ENCODE results near the gene PHF21A. TPM values are rescaled to one million over a fixed set of nuclear protein-coding genes. Genes with fewer than 3 reads are reported as not detected.
A peak's percentile ranks its signal among the peaks of the same experiment; 100 is the strongest.

The PHF21A gene
- total and polyA plus RNA-seq, 2 of the 8 experiments (the other 6 are each of a cell fraction or from before 2014, with no cell fraction given), result 17.6 to 40.3 TPM

DNA sequence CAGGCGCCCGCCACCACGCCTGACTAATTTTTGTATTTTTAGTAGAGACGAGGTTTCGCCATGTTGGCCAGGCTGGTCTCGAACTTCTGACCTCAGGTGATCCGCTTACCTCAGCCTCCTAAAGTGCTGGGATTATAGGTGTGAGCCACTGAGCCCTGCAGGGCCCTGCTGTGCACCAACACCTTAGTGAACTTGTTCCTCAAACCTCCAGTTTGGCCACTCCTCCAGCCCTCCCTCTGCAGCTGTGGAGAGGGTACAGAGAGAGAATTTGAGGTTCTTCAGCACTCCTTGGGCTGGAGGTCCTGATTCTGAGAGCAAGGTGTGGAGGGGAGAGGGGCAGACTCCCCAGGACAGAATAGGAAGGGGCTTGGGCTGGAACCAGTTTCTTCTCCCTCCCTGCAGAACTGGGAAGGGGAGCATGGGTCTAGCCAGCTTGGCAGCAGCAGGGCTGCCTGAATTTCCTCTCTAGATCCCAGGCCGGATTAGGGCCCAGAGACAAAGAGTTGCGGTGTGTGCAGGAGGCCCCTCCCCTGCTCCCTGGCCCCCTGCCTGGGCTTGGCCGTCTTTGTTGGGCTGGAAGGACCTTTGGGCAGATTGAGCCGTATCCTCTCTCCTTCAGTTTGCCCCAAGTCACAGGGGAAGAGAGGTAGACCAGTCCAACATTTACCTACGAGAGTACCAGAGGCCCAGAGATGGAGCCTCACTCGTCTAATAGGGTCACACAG is 201.3 kb downstream of the PHF21A start (continued):
- TF ChIP-seq CTCF (IDR thresholded peaks at IDR 0.05; ENCODE audit: control extremely low read depth in 1 of 3, insufficient read depth in 1 of 3, low read depth in 1 of 3, low read length in 3 of 3), result no peak
- no peak for TF ChIP-seq JUND (IDR thresholded peaks at IDR 0.05; ENCODE audit: low read length)
- no peak for TF ChIP-seq NANOG (IDR thresholded peaks at IDR 0.05; ENCODE audit: insufficient read depth, low read depth, low read length, poor library complexity, severe bottlenecking)
- no peak for TF ChIP-seq RAD21 (IDR thresholded peaks at IDR 0.05 in 1 of 2, conservative IDR thresholded peaks at IDR 0.05 in 1 of 2; ENCODE audit: low read depth in 2 of 2, low read length in 2 of 2)
- no peak for TF ChIP-seq SP4 (IDR thresholded peaks at IDR 0.05; ENCODE audit: low read length)
- TF ChIP-seq SP1 (IDR thresholded peaks at IDR 0.05; ENCODE audit: low read depth, low read length), result no peak
- TF ChIP-seq POLR2A (IDR thresholded peaks at IDR 0.05; ENCODE audit: control extremely low read depth in 1 of 2, low read depth in 2 of 2, low read length in 2 of 2), result peak in 1 of 2 experiments; percentile 64; a peak in 2 of 3 replicates
- no peak for TF ChIP-seq SAP30 (IDR thresholded peaks at IDR 0.05; ENCODE audit: insufficient read depth, insufficient replicate concordance, low read length)
- no peak for TF ChIP-seq BRCA1 (IDR thresholded peaks at IDR 0.05; ENCODE audit: low read depth, low read length)
- TF ChIP-seq RNF2 (IDR thresholded peaks at IDR 0.05; ENCODE audit: borderline replicate concordance, low read depth, low read length, missing control alignments, poor library complexity, severe bottlenecking), result no peak
- 0 out of 2 replicates have a peak, but pooled peaks have one; percentile 9 for TF ChIP-seq POLR2AphosphoS5 (IDR thresholded peaks at IDR 0.05; ENCODE audit: low read depth, low read length)
- TF ChIP-seq TCF12 (IDR thresholded peaks at IDR 0.05; ENCODE audit: low read depth, low read length), result no peak
